ENCODE results near the gene LRRC8C.

The LRRC8C gene

GRCh38 chr1:89706700-89707012 is 73.7 kb downstream of the LRRC8C start:
- no peak for DNase-seq

GRCh38 chr1:89708751-89709375 is 75.9 kb downstream of the LRRC8C start:
- DNase-seq = no peak

GRCh38 chr1:89710498-89711139 is 77.7 kb downstream of the LRRC8C start:
- no peak for DNase-seq

DNA sequence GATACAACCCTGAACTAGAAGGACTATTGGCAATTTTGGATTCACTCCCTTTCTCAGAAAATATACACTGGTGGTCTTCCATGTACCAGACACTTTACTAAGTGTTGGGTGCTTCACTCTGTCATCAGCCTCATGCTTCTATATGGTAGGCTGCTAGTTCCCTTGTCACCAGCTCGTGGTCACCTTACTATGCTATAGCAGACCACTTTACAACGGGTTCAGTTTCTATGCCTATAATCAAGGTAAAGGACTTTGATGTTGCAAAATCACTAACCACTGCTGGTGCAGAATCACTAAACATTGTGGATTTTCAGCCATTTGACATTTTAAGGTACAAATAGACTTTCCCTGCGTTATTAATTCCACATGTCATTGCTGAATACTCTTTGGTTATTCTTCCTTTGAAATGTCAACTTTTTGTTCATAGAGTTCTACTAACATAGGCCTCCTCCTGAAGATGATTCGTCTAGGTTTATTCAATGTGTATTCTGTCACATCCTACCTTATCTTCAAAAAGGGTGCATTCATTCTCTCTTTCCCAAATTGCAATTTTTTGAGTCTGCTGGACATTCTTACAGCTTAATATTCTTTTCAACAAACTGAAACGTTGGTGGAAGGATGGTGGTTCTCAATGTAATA is 78.3 kb downstream of the LRRC8C start:
- no peak for DNase-seq

- no peak for DNase-seq
Measured at GRCh38 chr1:89712420-89712819, 79.5 kb downstream of the LRRC8C start.

DNA sequence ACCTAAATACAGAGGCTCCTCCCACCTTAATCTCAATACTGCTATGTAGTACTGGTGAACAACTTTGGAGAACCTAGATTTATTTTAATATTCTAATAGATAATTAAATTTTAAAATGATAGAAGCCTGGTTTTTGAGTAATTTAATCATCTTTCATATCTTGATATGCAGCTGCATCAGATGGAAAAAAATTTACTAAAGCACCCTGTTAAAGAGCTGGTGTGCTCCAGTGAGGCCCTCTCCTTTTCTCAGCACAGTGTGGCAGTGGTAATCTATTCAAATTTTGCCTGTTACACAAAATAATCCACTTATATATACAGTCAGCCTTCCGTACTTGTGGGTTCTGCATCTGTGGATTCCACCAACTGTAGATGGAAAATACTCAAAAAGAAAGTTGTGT is 82.8 kb downstream of the LRRC8C start:
- no peak for DNase-seq

DNA sequence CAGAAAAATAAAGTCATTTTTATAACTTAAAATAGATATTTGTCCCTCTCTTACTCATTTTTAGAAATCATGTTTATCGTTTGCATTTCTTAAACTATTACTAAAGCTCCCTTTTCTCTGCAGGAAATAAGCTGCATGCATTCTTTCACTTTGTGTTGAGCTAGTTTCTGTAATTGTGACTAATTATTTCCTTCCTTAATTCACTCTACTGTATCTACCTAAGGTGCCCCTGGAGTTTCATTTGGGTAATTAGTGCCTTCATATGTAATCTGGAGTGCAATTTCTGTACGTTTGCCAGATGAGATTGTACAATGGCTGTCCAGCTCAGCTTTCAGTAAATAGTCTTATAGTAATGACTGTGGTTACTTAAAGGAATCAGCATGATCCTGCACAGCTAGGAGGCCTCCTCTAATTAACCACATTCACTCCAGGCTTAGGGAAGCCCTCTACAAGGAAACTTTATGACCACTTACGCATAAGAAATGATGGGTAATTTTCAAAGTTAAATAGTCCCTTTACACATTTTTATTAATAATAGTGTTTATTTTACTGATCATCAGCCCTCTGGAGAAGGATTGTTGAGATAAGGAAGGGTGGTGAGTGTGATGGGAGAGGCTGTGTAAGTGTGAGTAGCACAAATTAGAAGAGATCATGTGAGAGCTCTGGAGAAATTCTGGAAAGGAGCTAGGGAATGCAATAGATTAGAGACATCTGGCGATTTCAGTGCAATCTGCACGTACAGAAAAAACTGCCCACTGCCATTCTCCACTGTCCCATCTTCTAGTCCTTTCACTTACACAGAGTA is 86.8 kb downstream of the LRRC8C start:
- peak; percentile 85 for DNase-seq

- no peak for DNase-seq
Measured at GRCh38 chr1:89720839-89721238, 87.9 kb downstream of the LRRC8C start.

- peak; percentile 92 for DNase-seq
Measured at GRCh38 chr1:89721351-89721750, 88.4 kb downstream of the LRRC8C start.

DNA sequence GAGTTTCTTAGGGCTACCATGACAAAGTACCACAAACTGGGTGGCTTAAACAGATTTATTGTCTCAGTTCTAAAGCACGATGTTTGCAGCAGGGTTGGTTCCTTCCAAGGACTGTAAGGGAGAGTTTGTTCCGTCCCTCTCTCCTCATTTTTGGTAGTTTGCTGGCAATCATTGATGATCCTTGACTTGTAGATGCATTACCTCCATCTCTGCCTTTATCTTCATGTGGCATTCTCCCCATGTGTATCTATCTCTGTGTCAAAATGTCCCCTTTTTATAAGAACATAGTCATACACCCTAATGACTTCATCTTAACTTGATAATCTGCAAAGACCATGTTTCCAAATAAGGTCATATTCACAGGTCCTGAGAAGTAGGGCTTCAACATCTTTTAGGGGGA is 90.2 kb downstream of the LRRC8C start:
- no peak for DNase-seq

GRCh38 chr1:89723863-89724262 is 90.9 kb downstream of the LRRC8C start:
- DNase-seq = no peak

DNA sequence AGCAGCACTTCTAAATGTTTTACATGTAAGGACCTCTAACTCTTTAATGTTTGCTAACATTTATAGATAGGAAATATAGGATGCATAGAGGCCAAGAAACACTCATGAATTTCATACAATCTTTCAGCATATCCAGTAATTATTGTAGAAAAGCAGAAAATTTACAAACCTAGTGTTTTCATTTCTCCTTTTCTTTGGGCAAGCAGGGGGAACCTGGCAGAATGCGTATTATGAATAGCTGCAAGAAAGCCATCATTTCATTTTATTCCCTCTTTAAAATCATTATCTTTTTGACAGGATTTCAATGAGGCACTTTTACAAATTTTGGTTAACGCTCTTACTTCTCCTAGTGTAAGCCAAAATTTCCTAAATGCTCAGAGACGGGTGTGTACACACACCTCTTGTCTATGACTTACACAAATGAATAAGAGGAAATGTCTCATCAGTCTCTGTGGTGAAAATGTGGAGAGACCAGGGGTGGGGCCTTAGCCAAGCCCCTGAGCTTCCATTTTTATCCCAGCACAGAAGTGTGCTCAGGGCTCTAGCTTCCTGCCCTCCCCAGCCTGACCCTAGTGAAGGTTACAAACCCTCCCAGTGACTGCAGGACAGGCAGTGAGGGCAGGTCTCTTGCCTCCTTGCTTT is 91.6 kb downstream of the LRRC8C start:
- DNase-seq = peak; percentile 72

GRCh38 chr1:89725011-89725370 is 92.1 kb downstream of the LRRC8C start:
- no peak for DNase-seq

DNA sequence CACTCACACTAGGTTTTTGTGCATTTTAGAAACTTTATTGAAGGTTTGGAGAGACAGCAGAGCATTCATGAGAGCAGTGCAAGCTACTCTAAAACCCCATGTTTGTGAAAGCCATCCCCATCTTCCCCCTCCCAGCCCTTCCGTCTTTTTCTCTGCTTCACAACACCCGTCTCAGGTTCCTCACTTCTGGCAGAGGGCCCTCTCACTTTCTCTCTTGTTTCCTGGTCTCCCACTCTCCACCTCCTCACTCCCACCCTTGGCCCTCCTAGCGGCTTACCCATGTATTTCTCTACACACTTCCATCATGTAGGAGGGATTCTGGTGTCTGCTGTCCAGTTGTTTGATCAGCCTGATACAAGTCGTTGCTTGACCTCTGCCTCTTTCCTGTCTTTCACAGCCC is 92.7 kb downstream of the LRRC8C start:
- no peak for DNase-seq

- DNase-seq = no peak
Measured at GRCh38 chr1:89727517-89728312, 94.8 kb downstream of the LRRC8C start.

DNA sequence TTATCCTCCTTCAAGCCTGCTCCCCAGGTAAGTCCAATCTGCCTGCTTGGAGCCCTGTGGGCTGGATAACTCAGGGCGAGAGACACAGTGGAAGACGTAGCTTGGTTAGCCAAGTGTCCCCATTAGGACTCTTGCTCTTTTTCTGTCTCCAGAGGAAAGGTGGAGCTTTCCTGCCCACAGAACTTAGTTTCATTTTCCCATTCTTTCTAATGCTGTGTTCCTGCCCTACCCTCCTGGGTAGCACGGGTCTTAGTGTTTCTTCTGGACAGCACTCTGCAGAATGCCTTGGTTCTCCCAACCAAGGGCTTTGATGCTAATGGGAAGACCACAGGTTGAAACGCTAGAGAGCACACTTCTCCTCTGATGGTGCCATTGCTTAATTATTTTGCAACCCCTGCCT is 95.5 kb downstream of the LRRC8C start:
- no peak for DNase-seq

- no peak for DNase-seq
Measured at GRCh38 chr1:89732206-89732605, 99.3 kb downstream of the LRRC8C start.

- DNase-seq = no peak
Measured at GRCh38 chr1:89732643-89733222, 99.8 kb downstream of the LRRC8C start.

- DNase-seq = no peak
Measured at GRCh38 chr1:89733748-89734147, 100.8 kb downstream of the LRRC8C start.

GRCh38 chr1:89734442-89734841 is 101.5 kb downstream of the LRRC8C start:
- no peak for DNase-seq

- DNase-seq = no peak
Measured at GRCh38 chr1:89735479-89735878, 102.6 kb downstream of the LRRC8C start.

All from CD4-positive, alpha-beta T cell treated with Interleukin-4 for 4 hours (primary cell).